Fibroblast of lung (primary cell): Measurements from ENCODE around the gene TEKT3. TPM values are rescaled to one million over a fixed set of nuclear protein-coding genes. Genes with fewer than 3 reads are reported as not detected.

Experiments used
- DNase-seq, 2 donors: peaks; one replicate each; pipeline versions ENCODE4 v3.0.0 to v3.0.0-alpha.2; 2010; ENCODE audit warnings: low read depth in 2 of 2
- H2AFZ ChIP-seq: 2 replicates; pipeline ENCODE4 v1.5.1; 2012; ENCODE audit warnings: low read length, control low read depth, inconsistent platforms
- H3K27ac ChIP-seq: 2 replicates; pipeline ENCODE4 v1.5.1; 2011; ENCODE audit warnings: low read length, control low read depth; ENCODE audit not compliant: insufficient read depth
- H3K27me3 ChIP-seq: 2 replicates; pipeline ENCODE4 v1.5.1; 2011; ENCODE audit warnings: mild to moderate bottlenecking, low read length; ENCODE audit not compliant: control insufficient read depth, insufficient read depth
- H3K36me3 ChIP-seq: 2 replicates; pipeline ENCODE4 v1.5.1; 2011; ENCODE audit warnings: low read length; ENCODE audit not compliant: control insufficient read depth, insufficient read depth
- H3K4me1 ChIP-seq: 2 replicates; pipeline ENCODE4 v1.5.1; 2011; ENCODE audit warnings: low read length; ENCODE audit not compliant: control insufficient read depth, insufficient read depth; ENCODE audit errors: extremely low read depth
- H3K4me2 ChIP-seq: 2 replicates; pipeline ENCODE4 v1.5.1; 2011; ENCODE audit warnings: low read length, control low read depth; ENCODE audit not compliant: insufficient read depth; ENCODE audit errors: extremely low read depth
- H3K4me3 ChIP-seq, 4 experiments: fragments of 200-600 bp in 1 of 4; sonication (generic) in 1 of 4; replicated peaks in 1 of 4; 2 replicates each; pipeline ENCODE4 v1.5.1; 2011 to 2016; ENCODE audit warnings: low read length in 4 of 4, low read depth in 3 of 4, mild to moderate bottlenecking in 3 of 4, control low read depth in 2 of 4, inconsistent platforms in 1 of 4, mixed read lengths in 1 of 4; ENCODE audit not compliant: insufficient read depth in 1 of 4; ENCODE audit errors: control extremely low read depth in 1 of 4
- H3K79me2 ChIP-seq: 2 replicates; pipeline ENCODE4 v1.5.1; 2012; ENCODE audit warnings: mild to moderate bottlenecking, low read length, inconsistent platforms; ENCODE audit not compliant: control insufficient read depth, insufficient read depth
- H3K9ac ChIP-seq: 2 replicates; pipeline ENCODE4 v1.5.1; 2011; ENCODE audit warnings: mild to moderate bottlenecking, low read length, control low read depth; ENCODE audit not compliant: insufficient read depth
- H3K9me3 ChIP-seq: 2 replicates; pipeline ENCODE4 v1.5.1; 2012; ENCODE audit warnings: low read depth, low read length; ENCODE audit not compliant: control insufficient read depth, insufficient read depth
- H4K20me1 ChIP-seq: 2 replicates; pipeline ENCODE4 v1.5.1; 2011; ENCODE audit warnings: low read length; ENCODE audit not compliant: control insufficient read depth, insufficient read depth; ENCODE audit errors: extremely low read depth
- EZH2 ChIP-seq: IDR thresholded peaks from 2 replicates; pipeline ENCODE4 v1.5.1; 2012; ENCODE audit warnings: low read length, control low read depth, mild to moderate bottlenecking; ENCODE audit errors: missing control alignments
- polyA plus RNA-seq, 2 donors: library from polyadenylated mRNA; depleted of rRNA in 1 of 2; stranded (reverse) in 1 of 2; unstranded in 1 of 2; fragments of >200 nt; gene quantifications; 2 replicates each; pipeline ENCODE4 v1.2.1, GENCODE V29; 2011 to 2012; ENCODE audit warnings: missing spikeins in 1 of 2
- total RNA-seq: library from RNA; depleted of rRNA; stranded (reverse); fragments of >200 nt; gene quantifications from 2 replicates; pipeline ENCODE4 v1.2.1, GENCODE V29; 2014
- TF ChIP-seq, protein P1 (sequence below), 2 donors: IDR thresholded peaks in 1 of 2; conservative IDR thresholded peaks in 1 of 2; 1 replicate in 1 of 2; 2 replicates in 1 of 2; pipeline ENCODE4 v1.5.1; 2011 to 2012; ENCODE audit warnings: low read length in 2 of 2, control low read depth in 1 of 2, inconsistent platforms in 1 of 2, low read depth in 1 of 2, mild to moderate bottlenecking in 1 of 2

TEKT3 gene
- total and polyA plus RNA-seq, 2 donors (not counting 1 experiment from before 2014, with no cell fraction given) = 0.33 to 0.52 TPM

DNA sequence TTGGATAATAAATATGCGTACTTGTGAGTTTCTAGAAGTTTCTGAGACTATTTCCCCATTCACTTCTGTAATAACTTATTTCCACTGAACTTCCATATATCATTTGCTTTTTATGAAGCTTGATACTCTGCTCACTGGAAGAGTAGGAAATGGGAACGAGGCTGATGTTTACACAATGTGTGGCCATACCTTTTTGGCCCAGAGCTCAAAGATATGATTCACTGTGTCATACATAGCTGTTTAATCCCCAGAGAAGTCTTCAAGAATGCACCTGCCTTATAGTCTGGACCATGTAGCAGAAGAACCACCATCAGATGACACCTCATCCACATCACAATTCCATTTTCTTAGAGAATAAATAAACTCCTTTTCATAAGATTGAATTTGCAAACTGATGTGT is 40.3 kb upstream of the TEKT3 start:
- H3K79me2 ChIP-seq = no peaks in the 10 kb centered on the region
- H3K4me2 ChIP-seq = no peak overlapping the region
- no peaks in the 10 kb centered on the region for H3K27me3 ChIP-seq
- no peak overlapping the region for H3K27ac ChIP-seq
- no peak for TF ChIP-seq EZH2
- TF ChIP-seq, protein P1, sequence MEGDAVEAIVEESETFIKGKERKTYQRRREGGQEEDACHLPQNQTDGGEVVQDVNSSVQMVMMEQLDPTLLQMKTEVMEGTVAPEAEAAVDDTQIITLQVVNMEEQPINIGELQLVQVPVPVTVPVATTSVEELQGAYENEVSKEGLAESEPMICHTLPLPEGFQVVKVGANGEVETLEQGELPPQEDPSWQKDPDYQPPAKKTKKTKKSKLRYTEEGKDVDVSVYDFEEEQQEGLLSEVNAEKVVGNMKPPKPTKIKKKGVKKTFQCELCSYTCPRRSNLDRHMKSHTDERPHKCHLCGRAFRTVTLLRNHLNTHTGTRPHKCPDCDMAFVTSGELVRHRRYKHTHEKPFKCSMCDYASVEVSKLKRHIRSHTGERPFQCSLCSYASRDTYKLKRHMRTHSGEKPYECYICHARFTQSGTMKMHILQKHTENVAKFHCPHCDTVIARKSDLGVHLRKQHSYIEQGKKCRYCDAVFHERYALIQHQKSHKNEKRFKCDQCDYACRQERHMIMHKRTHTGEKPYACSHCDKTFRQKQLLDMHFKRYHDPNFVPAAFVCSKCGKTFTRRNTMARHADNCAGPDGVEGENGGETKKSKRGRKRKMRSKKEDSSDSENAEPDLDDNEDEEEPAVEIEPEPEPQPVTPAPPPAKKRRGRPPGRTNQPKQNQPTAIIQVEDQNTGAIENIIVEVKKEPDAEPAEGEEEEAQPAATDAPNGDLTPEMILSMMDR (conservative IDR thresholded peaks at IDR 0.05 in 1 of 2, IDR thresholded peaks at IDR 0.05 in 1 of 2; ENCODE audit: low read depth in 1 of 2, low read length in 2 of 2) = no peak
- no peaks in the 10 kb centered on the region for H3K36me3 ChIP-seq
- no peak for DNase-seq
- no peak overlapping the region for H2AFZ ChIP-seq
- peaks cover 12% of the 10 kb centered on the region for H3K4me1 ChIP-seq
- no peak overlapping the region for H3K9ac ChIP-seq
- H3K9me3 ChIP-seq = no peaks in the 10 kb centered on the region
- no peaks in the 10 kb centered on the region for H4K20me1 ChIP-seq
- no peak overlapping the region for H3K4me3 ChIP-seq

DNA sequence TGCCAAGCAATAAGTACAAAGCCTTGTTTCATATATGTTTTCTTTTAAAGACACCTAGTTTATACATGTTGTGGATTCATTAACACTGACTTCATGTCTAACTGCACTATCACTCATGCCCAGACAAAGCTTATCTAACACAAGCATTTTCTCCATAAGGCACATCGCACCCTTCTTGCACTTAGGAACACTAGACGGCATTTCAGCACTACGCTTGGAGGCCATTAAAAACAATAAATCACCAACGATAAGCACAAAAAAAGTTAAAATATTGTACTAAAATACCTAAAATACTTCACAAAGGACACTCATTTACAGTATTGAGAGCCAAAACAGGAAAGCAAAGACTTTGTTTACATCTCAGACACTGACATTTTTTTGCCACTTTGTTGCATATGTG is 39.0 kb upstream of the TEKT3 start:
- H3K9ac ChIP-seq = no peak overlapping the region
- H3K4me1 ChIP-seq = peaks cover 13% of the 10 kb centered on the region
- H3K27ac ChIP-seq = no peak overlapping the region
- H2AFZ ChIP-seq = no peak overlapping the region
- H3K27me3 ChIP-seq = no peaks in the 10 kb centered on the region
- TF ChIP-seq EZH2 = no peak
- TF ChIP-seq, protein P1 (conservative IDR thresholded peaks at IDR 0.05 in 1 of 2, IDR thresholded peaks at IDR 0.05 in 1 of 2; ENCODE audit: low read depth in 1 of 2, low read length in 2 of 2) = no peak
- H3K9me3 ChIP-seq = no peaks in the 10 kb centered on the region
- no peak for DNase-seq
- H3K4me3 ChIP-seq = no peak overlapping the region
- no peaks in the 10 kb centered on the region for H3K36me3 ChIP-seq
- no peaks in the 10 kb centered on the region for H3K79me2 ChIP-seq
- no peak overlapping the region for H3K4me2 ChIP-seq
- H4K20me1 ChIP-seq = no peaks in the 10 kb centered on the region

DNA sequence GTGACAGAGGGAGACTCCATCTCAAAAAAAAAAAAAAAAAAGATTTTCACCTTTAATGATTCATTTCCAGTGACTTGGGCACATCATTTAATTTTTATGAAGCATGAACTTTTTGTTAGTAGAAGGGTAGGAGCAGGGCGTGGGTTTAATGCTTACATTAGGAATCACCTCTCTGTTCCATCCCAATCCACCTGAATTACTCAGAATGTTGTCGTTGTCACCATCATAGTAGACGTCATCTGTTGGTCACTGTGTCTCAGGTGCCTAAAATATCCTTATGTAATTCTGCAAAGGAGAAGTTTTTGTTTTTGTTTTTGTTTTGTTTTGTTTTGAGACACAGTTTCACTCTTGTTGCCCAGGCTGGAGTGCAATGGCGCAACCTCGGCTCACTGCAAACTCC is 38.3 kb upstream of the TEKT3 start:
- no peaks in the 10 kb centered on the region for H4K20me1 ChIP-seq
- DNase-seq = no peak
- no peak overlapping the region for H3K9ac ChIP-seq
- H3K36me3 ChIP-seq = no peaks in the 10 kb centered on the region
- no peak overlapping the region for H3K27ac ChIP-seq
- peaks cover 13% of the 10 kb centered on the region for H3K4me1 ChIP-seq
- H3K4me3 ChIP-seq = no peak overlapping the region
- no peaks in the 10 kb centered on the region for H3K79me2 ChIP-seq
- no peaks in the 10 kb centered on the region for H3K9me3 ChIP-seq
- TF ChIP-seq, protein P1 (conservative IDR thresholded peaks at IDR 0.05 in 1 of 2, IDR thresholded peaks at IDR 0.05 in 1 of 2; ENCODE audit: low read depth in 1 of 2, low read length in 2 of 2) = no peak
- H3K27me3 ChIP-seq = no peaks in the 10 kb centered on the region
- no peak overlapping the region for H2AFZ ChIP-seq
- H3K4me2 ChIP-seq = no peak overlapping the region
